GM12891 (cell line): ENCODE measurements around the gene KANSL1.

ENCODE experiments used
- PAX5 ChIP-seq: IDR thresholded peaks from 2 replicates; pipeline ENCODE4 v1.6.1; 2011; ENCODE audit warnings: low read length, moderate library complexity, mild to moderate bottlenecking; ENCODE audit not compliant: insufficient read depth, severe bottlenecking
- POLR2A ChIP-seq: IDR thresholded peaks from 2 replicates; pipeline ENCODE4 v1.6.1; 2011; ENCODE audit warnings: low read depth, low read length, control low read depth
- POLR2AphosphoS5 ChIP-seq: IDR thresholded peaks from 2 replicates; pipeline ENCODE4 v1.6.1; 2011; ENCODE audit warnings: low read depth, low read length, control low read depth
- POU2F2 ChIP-seq: IDR thresholded peaks from 2 replicates; pipeline ENCODE4 v1.6.1; 2011; ENCODE audit warnings: low read depth, mild to moderate bottlenecking, control low read depth, low read length, moderate library complexity
- SPI1 ChIP-seq: IDR thresholded peaks from 2 replicates; pipeline ENCODE4 v1.6.1; 2011; ENCODE audit warnings: low read depth, low read length, control low read depth
- TAF1 ChIP-seq: IDR thresholded peaks from 2 replicates; pipeline ENCODE4 v1.6.1; 2011; ENCODE audit warnings: low read depth, low read length, control low read depth

DNA sequence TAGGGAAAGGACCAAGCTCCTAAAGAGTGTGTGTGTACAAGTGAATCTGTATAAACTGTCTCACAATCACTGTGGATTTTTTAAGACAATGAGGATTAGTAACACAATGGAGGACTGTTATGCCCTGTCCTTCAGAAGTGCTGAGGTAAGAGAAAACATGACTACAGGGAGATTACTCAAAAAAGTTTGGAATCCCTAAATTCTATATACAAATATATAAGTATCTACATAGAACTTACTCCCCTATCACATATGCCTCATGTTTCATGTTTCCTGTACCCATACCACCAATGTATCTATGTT lies 112.3 kb downstream of the KANSL1 start:
- TF ChIP-seq POLR2A (no peak), TAF1 (no peak), PAX5 (no peak), POU2F2 (no peak), POLR2AphosphoS5 (no peak), SPI1 (no peak)
